ENCODE measurements around the gene APLF. TPM values are rescaled to one million over a fixed set of nuclear protein-coding genes. Genes with fewer than 3 reads are reported as not detected.

The APLF gene
- polyA plus RNA-seq, 1 of the 3 experiments (the other 2 are of a cell fraction) = 1.1 TPM

- Histone ChIP-seq H3K79me2 (ENCODE audit: insufficient read depth) (no peaks in the 10 kb centered on the region), H2AFZ (ENCODE audit: low read depth) (no peak overlapping the region), H3K4me1 (ENCODE audit: control insufficient read depth in 1 of 2, insufficient read depth in 2 of 2, low read depth in 1 of 2, low read length in 1 of 2) (no peaks in the 10 kb centered on the region), H3K27me3 (ENCODE audit: insufficient read depth) (no peaks in the 10 kb centered on the region), H3K9ac (no peak overlapping the region), H3K9me3 (no peaks in the 10 kb centered on the region), H3F3A (replicated peaks; ENCODE audit: insufficient read depth) (no peaks in the 10 kb centered on the region), H4K20me1 (ENCODE audit: insufficient read depth) (no peaks in the 10 kb centered on the region), H3K36me3 (replicated peaks in 1 of 2; ENCODE audit: control insufficient read depth in 1 of 2, insufficient read depth in 2 of 2, low read length in 1 of 2) (no peaks in the 10 kb centered on the region), H3K4me3 (ENCODE audit: low read depth in 2 of 2, low read length in 1 of 2) (no peak overlapping the region), H3K27ac (ENCODE audit: low read depth in 2 of 2, low read length in 1 of 2) (no peak overlapping the region), H3K4me2 (no peak overlapping the region), H3K9me2 (no peaks in the 10 kb centered on the region)
- DNase-seq = no peak
- ChIA-PET POLR2A (no interaction called here), CTCF (interaction anchor here (2.3 kb wide), 1 partner anchor 12 kb away, joined by 16 read pairs; no protein-coding TSS in a partner anchor)
- TF ChIP-seq NRF1 (IDR thresholded peaks at IDR 0.05; ENCODE audit: low read depth, low read length) = no peak
- no peak for TF ChIP-seq RXRA (IDR thresholded peaks at IDR 0.05; ENCODE audit: borderline replicate concordance, low read depth)
- no peak for TF ChIP-seq USF2 (IDR thresholded peaks at IDR 0.05; ENCODE audit: borderline replicate concordance, low read depth, low read length)
- no peak for TF ChIP-seq ZBTB33 (IDR thresholded peaks at IDR 0.05; ENCODE audit: borderline replicate concordance, low read depth)
- no peak for TF ChIP-seq POLR2AphosphoS5 (IDR thresholded peaks at IDR 0.05; ENCODE audit: low read depth, low read length)
- TF ChIP-seq JUND (IDR thresholded peaks at IDR 0.05) = no peak
- no peak for TF ChIP-seq MAX (IDR thresholded peaks at IDR 0.05; ENCODE audit: low read depth)
- no peak for TF ChIP-seq MXI1 (IDR thresholded peaks at IDR 0.05; ENCODE audit: low read depth, low read length)
- no peak for TF ChIP-seq NFIC (IDR thresholded peaks at IDR 0.05; ENCODE audit: borderline replicate concordance)
- TF ChIP-seq YY1 (IDR thresholded peaks at IDR 0.05; ENCODE audit: low read depth) = no peak
- TF ChIP-seq EP300 (IDR thresholded peaks at IDR 0.05; ENCODE audit: borderline replicate concordance in 1 of 2, low read depth in 1 of 2, low read length in 1 of 2) = no peak
- no peak for TF ChIP-seq RCOR1 (IDR thresholded peaks at IDR 0.05; ENCODE audit: low read length)
- TF ChIP-seq CHD2 (IDR thresholded peaks at IDR 0.05; ENCODE audit: low read length, partially characterized antibody) = no peak
- no peak for TF ChIP-seq FOXM1 (IDR thresholded peaks at IDR 0.05; ENCODE audit: low read depth)
- no peak for TF ChIP-seq USF1 (IDR thresholded peaks at IDR 0.05; ENCODE audit: borderline replicate concordance, low read depth)
- TF ChIP-seq ELF1 (IDR thresholded peaks at IDR 0.05) = no peak
- no peak for TF ChIP-seq SMC3 (IDR thresholded peaks at IDR 0.05; ENCODE audit: low read depth, low read length)
- TF ChIP-seq TAF1 (IDR thresholded peaks at IDR 0.05; ENCODE audit: borderline replicate concordance, low read depth, low read length) = no peak
- 47% methylated on average over 4 of the region's 4 CpGs for WGBS (ENCODE audit: low lambda C conversion rate)
Measured at GRCh38 chr2:68428126-68428525, 39.3 kb upstream of the APLF start.

Measured in SK-N-SH (cell line).